ENCODE results near the gene FA2H. TPM values are rescaled to one million over a fixed set of nuclear protein-coding genes. Genes with fewer than 3 reads are reported as not detected.

The FA2H gene
- total and polyA plus RNA-seq, 2 of the 13 experiments (the other 11 are each of a cell fraction or from before 2014, with no cell fraction given), result 0.20 TPM; not detected in 1

DNA sequence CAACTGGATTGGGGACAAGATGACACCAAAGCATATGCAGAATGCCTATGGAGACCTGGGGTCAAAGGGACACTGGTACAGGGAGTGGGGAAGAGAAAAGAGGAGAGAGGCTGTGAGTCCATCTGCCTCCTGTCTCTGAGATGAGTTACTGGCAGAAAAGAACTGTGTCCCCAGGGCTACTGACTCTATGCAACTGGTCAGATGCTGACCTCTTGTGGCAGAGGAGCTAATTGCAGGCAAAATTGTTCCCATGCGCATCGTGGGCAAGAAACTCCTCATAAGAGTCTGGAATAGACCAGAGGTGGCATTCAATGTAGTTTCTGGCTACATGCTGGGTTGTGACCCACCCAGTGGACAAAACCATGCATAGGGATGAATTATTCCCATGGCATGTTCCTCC, 47.9 kb downstream of the FA2H start:
- no peak overlapping the region for H3K4me2 ChIP-seq (ENCODE audit: low read depth, low read length)
- ChIA-PET POLR2A (no interaction called here), CTCF (ENCODE audit: low intra/inter-chr PET ratio, low total read pairs) (interaction anchor here (1.2 to 3.1 kb wide), 2 partner anchors 17 to 136 kb away, joined by 4 to 23 read pairs; no protein-coding TSS in a partner anchor)
- peaks cover 8% of the 10 kb centered on the region for H3K9me3 ChIP-seq (ENCODE audit: low read length)
- H3K36me3 ChIP-seq (replicated peaks in 1 of 2; ENCODE audit: control insufficient read depth in 1 of 2, insufficient read depth in 2 of 2, low read length in 2 of 2), result no peaks in the 10 kb centered on the region
- H2AFZ ChIP-seq (ENCODE audit: low read length), result no peak overlapping the region
- in situ Hi-C loops (cut with HindIII; ENCODE audit: extremely low pct_ligation_motif_present, low pct_unique_long_range_greater_than_20kb) (no loop called here), intact Hi-C loops (cut with micrococcal nuclease; ENCODE audit: unreplicated experiment) (loop anchor here (1.0 kb wide), 1 partner anchor 17 kb away; no protein-coding TSS in a partner anchor)
- H4K20me1 ChIP-seq (ENCODE audit: insufficient read depth, low read length), result no peaks in the 10 kb centered on the region
- DNase-seq (ENCODE audit: low spot score), result peak; percentile 50
- H3K4me1 ChIP-seq (ENCODE audit: insufficient read depth, low read length), result peaks cover 28% of the 10 kb centered on the region
- no peak overlapping the region for H3K9ac ChIP-seq (ENCODE audit: insufficient read depth, low read depth, low read length)
- WGBS (ENCODE audit: low lambda C conversion rate), result 55% methylated on average over 2 of the region's 2 CpGs
- peak; percentile 33 for ATAC-seq
- peak; percentile 48 for FAIRE-seq
- BruUV-seq (replicated peaks), result no TSS peak
- no peak overlapping the region for H3K4me3 ChIP-seq (replicated peaks in 1 of 3; ENCODE audit: insufficient read depth in 1 of 3, low read depth in 2 of 3, low read length in 3 of 3)
- no peaks in the 10 kb centered on the region for H3K79me2 ChIP-seq (ENCODE audit: insufficient read depth, low read length)
- H3K27ac ChIP-seq (ENCODE audit: extremely low read length, insufficient read depth, low read length), result no peak overlapping the region
- peaks cover 0 to 20% of the 10 kb centered on the region in 2 experiments; a peak in 3 of 5 replicates for H3K27me3 ChIP-seq (ENCODE audit: control insufficient read depth in 1 of 2, insufficient read depth in 2 of 2, low read length in 2 of 2)
- TF ChIP-seq ZNF784 (CRISPR knock-in tag; IDR thresholded peaks at IDR 0.05; ENCODE audit: borderline replicate concordance), result no peak
- no peak for TF ChIP-seq MYC (CRISPR knock-in tag; IDR thresholded peaks at IDR 0.05; ENCODE audit: borderline replicate concordance)
- no peak for TF ChIP-seq POLR2AphosphoS2 (IDR thresholded peaks at IDR 0.05; ENCODE audit: low read depth, low read length)
- TF ChIP-seq HOXD1 (CRISPR knock-in tag; IDR thresholded peaks at IDR 0.05), result no peak
- peak; percentile 53 for TF ChIP-seq XRCC5 (optimal IDR thresholded peaks at IDR 0.05; ENCODE audit: low read length)
- TF ChIP-seq PTBP1 (IDR thresholded peaks at IDR 0.05; ENCODE audit: low read depth, low read length, poor library complexity, severe bottlenecking), result no peak
- TF ChIP-seq ZNF891 (CRISPR knock-in tag; IDR thresholded peaks at IDR 0.05), result no peak
- TF ChIP-seq, protein P1, sequence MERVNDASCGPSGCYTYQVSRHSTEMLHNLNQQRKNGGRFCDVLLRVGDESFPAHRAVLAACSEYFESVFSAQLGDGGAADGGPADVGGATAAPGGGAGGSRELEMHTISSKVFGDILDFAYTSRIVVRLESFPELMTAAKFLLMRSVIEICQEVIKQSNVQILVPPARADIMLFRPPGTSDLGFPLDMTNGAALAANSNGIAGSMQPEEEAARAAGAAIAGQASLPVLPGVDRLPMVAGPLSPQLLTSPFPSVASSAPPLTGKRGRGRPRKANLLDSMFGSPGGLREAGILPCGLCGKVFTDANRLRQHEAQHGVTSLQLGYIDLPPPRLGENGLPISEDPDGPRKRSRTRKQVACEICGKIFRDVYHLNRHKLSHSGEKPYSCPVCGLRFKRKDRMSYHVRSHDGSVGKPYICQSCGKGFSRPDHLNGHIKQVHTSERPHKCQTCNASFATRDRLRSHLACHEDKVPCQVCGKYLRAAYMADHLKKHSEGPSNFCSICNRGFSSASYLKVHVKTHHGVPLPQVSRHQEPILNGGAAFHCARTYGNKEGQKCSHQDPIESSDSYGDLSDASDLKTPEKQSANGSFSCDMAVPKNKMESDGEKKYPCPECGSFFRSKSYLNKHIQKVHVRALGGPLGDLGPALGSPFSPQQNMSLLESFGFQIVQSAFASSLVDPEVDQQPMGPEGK (CRISPR knock-in tag; IDR thresholded peaks at IDR 0.05), result no peak
- peak; percentile 63 for TF ChIP-seq STAG1 (CRISPR knock-in tag; IDR thresholded peaks at IDR 0.05)
- no peak for TF ChIP-seq IKZF5 (CRISPR knock-in tag; IDR thresholded peaks at IDR 0.05)
- TF ChIP-seq ZBTB33 (CRISPR knock-in tag; IDR thresholded peaks at IDR 0.05), result no peak
- TF ChIP-seq SRY (CRISPR knock-in tag; IDR thresholded peaks at IDR 0.05), result no peak
